ENCODE results near the gene SPATA6L. TPM values are rescaled to one million over a fixed set of nuclear protein-coding genes. Genes with fewer than 3 reads are reported as not detected.

Gene SPATA6L
- total RNA-seq, 2 donors from 2014 or later, result 3.6 to 10.9 TPM

DNA sequence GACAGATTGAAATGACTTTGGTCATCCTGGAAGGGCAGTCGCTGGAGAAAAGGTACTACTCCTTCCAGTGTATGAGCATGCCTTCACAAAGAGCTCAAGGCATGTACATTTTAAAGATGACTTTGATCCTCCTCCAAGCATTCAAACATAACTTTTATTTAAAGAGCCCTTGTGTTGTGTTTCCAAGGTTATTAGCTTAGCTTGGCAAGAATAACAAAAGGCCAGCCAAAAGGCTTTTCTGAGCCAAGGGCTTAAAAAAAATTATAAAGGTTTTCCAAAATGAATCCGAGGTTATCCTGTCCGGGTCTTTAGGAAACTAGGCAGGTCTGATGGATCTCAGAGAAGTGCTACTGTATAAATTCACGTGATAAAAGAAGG lies 75.2 kb downstream of the SPATA6L start:
- DNase-seq (no peak), ATAC-seq (no peak)
- TF ChIP-seq, protein P1, sequence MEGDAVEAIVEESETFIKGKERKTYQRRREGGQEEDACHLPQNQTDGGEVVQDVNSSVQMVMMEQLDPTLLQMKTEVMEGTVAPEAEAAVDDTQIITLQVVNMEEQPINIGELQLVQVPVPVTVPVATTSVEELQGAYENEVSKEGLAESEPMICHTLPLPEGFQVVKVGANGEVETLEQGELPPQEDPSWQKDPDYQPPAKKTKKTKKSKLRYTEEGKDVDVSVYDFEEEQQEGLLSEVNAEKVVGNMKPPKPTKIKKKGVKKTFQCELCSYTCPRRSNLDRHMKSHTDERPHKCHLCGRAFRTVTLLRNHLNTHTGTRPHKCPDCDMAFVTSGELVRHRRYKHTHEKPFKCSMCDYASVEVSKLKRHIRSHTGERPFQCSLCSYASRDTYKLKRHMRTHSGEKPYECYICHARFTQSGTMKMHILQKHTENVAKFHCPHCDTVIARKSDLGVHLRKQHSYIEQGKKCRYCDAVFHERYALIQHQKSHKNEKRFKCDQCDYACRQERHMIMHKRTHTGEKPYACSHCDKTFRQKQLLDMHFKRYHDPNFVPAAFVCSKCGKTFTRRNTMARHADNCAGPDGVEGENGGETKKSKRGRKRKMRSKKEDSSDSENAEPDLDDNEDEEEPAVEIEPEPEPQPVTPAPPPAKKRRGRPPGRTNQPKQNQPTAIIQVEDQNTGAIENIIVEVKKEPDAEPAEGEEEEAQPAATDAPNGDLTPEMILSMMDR (IDR thresholded peaks at IDR 0.05), result no peak
- no peak for TF ChIP-seq POLR2A (IDR thresholded peaks at IDR 0.05)
- Histone ChIP-seq H3K27ac (no peak overlapping the region), H3K36me3 (replicated peaks in 1 of 2; ENCODE audit: insufficient read depth in 1 of 2, low read depth in 2 of 2) (no peaks in the 10 kb centered on the region), H3K27me3 (no peaks in the 10 kb centered on the region), H3K4me3 (no peak overlapping the region), H3K9me3 (no peaks in the 10 kb centered on the region), H3K4me1 (no peaks in the 10 kb centered on the region)
- WGBS, 2 donors, result 60 to 63% methylated on average over 4 of the region's 4 CpGs
- intact Hi-C loops (cut with DNase I), result no loop called here

DNA sequence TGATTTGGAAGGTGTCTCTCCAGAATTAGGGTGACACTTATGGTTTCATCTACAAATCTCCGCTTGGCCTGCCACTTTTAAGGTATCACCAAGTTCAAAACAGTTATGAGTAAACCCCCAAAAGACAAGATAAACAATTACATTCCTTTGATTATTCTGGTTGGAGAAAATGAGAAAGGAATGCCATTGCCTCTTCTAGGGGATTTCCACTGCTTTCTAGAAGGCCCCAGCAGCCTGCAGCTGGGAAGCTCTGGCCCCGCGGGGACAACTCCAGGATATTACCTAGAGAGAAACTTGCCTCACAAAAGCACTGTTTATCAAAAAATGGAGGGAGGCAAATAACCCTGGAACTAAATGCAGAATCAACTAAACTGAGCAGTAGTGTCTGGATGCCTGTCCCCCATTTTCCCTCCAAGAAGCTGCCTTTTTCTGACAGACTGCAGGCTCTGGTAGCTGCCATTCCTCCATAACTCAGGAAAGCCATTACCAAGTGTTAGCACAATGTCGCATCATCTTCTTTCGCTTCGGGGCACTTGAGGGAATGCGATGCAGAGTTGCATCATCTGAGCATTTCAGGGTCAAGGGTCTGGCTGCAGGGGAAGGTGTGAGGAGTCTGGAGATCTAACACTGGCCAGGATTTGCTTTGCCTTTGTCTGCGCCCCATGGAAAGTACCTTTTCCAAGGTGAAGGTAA lies 75.7 kb downstream of the SPATA6L start:
- no peak overlapping the region for H3K27ac ChIP-seq
- WGBS, 2 donors, result 86 to 95% methylated on average over 7 to 8 of the region's 8 CpGs
- H3K4me3 ChIP-seq, result no peak overlapping the region

DNA sequence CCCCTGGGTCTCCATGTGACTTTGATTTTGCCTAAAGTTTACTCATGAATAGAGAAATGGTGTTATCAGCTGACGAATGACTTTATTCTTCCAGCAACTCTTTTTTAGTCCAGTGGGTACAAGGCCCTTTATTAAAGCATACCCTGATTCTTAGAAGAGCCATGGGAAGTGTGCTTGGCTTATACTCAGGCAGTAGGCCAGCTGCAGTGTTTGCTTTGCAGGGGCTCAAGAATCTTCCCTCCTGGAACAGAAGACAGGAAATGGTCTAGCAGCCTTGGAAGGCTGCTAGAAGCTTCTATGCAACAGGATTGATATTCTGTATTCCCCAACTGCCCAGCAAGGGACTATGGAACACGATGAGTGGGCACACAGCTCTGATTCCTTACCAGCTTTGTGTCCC lies 77.6 kb downstream of the SPATA6L start:
- no peak for DNase-seq
- WGBS, 2 donors, result 79 to 84% methylated on average over 2 of the region's 2 CpGs
- Histone ChIP-seq H3K36me3 (replicated peaks in 1 of 2; ENCODE audit: insufficient read depth in 1 of 2, low read depth in 2 of 2) (no peaks in the 10 kb centered on the region), H3K4me1 (no peaks in the 10 kb centered on the region), H3K9me3 (no peaks in the 10 kb centered on the region), H3K27me3 (no peaks in the 10 kb centered on the region), H3K27ac (no peak overlapping the region), H3K4me3 (no peak overlapping the region)
- TF ChIP-seq, protein P1 (IDR thresholded peaks at IDR 0.05), result no peak
- TF ChIP-seq POLR2A (IDR thresholded peaks at IDR 0.05), result no peak
- intact Hi-C loops (cut with DNase I), result no loop called here
- ATAC-seq, result no peak

More for the DNA sequence above, 75.7 kb downstream of the SPATA6L start:
- intact Hi-C loops (cut with DNase I), result no loop called here
- DNase-seq (no peak), ATAC-seq (no peak)
- H3K4me1 ChIP-seq, result no peaks in the 10 kb centered on the region
- H3K9me3 ChIP-seq, result no peaks in the 10 kb centered on the region
- H3K36me3 ChIP-seq (replicated peaks in 1 of 2; ENCODE audit: insufficient read depth in 1 of 2, low read depth in 2 of 2), result no peaks in the 10 kb centered on the region
- no peaks in the 10 kb centered on the region for H3K27me3 ChIP-seq
- TF ChIP-seq POLR2A (IDR thresholded peaks at IDR 0.05), result no peak
- TF ChIP-seq, protein P1 (IDR thresholded peaks at IDR 0.05), result no peak

DNA sequence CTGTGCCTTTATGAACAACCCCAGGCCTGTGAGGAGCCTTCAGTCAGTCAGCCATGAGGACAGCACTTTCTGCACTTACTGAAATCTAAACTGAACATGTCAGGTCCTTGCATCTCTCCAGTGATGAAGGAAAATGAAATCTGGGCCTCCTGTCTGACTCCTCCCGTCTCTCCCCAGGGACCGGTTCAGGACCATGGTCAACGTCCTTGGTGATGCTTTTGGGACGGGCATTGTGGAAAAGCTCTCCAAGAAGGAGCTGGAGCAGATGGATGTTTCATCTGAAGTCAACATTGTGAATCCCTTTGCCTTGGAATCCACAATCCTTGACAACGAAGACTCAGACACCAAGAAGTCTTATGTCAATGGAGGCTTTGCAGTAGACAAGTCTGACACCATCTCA lies 81.1 kb downstream of the SPATA6L start:
- intact Hi-C loops (cut with DNase I), result no loop called here
- Histone ChIP-seq H3K27ac (no peak overlapping the region), H3K4me3 (no peak overlapping the region), H3K9me3 (no peaks in the 10 kb centered on the region), H3K27me3 (no peaks in the 10 kb centered on the region), H3K4me1 (no peaks in the 10 kb centered on the region), H3K36me3 (replicated peaks in 1 of 2; ENCODE audit: insufficient read depth in 1 of 2, low read depth in 2 of 2) (no peaks in the 10 kb centered on the region)
- DNase-seq (no peak), ATAC-seq (no peak)
- TF ChIP-seq, protein P1 (IDR thresholded peaks at IDR 0.05), result no peak
- no peak for TF ChIP-seq POLR2A (IDR thresholded peaks at IDR 0.05)
- WGBS, 2 donors, result 91 to 92% methylated on average over 5 of the region's 5 CpGs

DNA sequence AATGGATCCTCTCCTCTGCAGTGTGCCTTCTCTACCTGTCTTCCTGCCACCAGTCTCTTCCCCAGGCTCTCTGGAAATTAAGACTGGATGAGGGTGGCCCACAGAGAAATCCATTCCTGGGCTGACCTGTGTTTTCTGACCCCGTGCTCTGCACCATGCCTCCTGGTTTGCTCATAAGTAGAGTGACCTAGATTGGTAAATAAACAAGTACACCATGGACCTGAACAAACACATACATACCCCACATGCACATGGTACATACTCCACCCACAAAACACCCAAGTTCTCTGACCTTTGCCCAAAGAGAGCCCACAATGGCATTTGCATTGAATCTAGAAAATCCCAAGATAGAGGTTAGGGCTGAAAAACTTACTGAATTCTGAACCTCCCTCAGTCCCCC lies 81.6 kb downstream of the SPATA6L start:
- no peak for TF ChIP-seq POLR2A (IDR thresholded peaks at IDR 0.05)
- TF ChIP-seq, protein P1 (IDR thresholded peaks at IDR 0.05), result no peak
- ATAC-seq (no peak), DNase-seq (no peak)
- Histone ChIP-seq H3K36me3 (replicated peaks in 1 of 2; ENCODE audit: insufficient read depth in 1 of 2, low read depth in 2 of 2) (no peaks in the 10 kb centered on the region), H3K27me3 (no peaks in the 10 kb centered on the region), H3K9me3 (no peaks in the 10 kb centered on the region), H3K27ac (no peak overlapping the region), H3K4me3 (no peak overlapping the region), H3K4me1 (no peaks in the 10 kb centered on the region)
- intact Hi-C loops (cut with DNase I), result no loop called here
- WGBS, 2 donors, result 92 to 100% methylated on average over 1 of the region's 1 CpG

Measured in body of pancreas (tissue), 4 donors.